MCF 10A (cell line): Measurements from ENCODE around the gene GABRR2. TPM values are rescaled to one million over a fixed set of nuclear protein-coding genes. Genes with fewer than 3 reads are reported as not detected.

Experiments
- BruUV-seq: library from RNA; stranded (reverse); fragments of 400-500 nt; replicated peaks from 2 replicates; lab custom pipeline; 2021; lab: Mats Ljungman, UMichigan
- CTCF ChIA-PET: fragments of 300-600 bp; sonication (Branson Sonifier 250); formaldehyde crosslinking; extraction: SDS; loops from one replicate; lab custom pipeline; 2021; ENCODE audit warnings: antibody characterized with exemption, inconsistent platforms; lab: Yijun Ruan, JAX
- POLR2A ChIA-PET: fragments of 300-600, 350-650 bp; sonication (Branson Sonifier 250); formaldehyde crosslinking; extraction: SDS; loops from one replicate; lab custom pipeline; 2020; ENCODE audit warnings: antibody characterized with exemption, inconsistent platforms; lab: Yijun Ruan, JAX
- DNase-seq: peaks from one replicate; pipeline ENCODE4 v3.0.0-alpha.2; 2018; ENCODE audit not compliant: unreplicated experiment
- H3K27ac Mint-ChIP-seq: one replicate; pipeline ENCODE4 v1.8.0; 2022; ENCODE audit warnings: mild to moderate bottlenecking, low read depth, mixed read lengths; ENCODE audit not compliant: unreplicated experiment
- H3K27me3 Mint-ChIP-seq: one replicate; pipeline ENCODE4 v1.8.0; 2022; ENCODE audit warnings: mixed read lengths; ENCODE audit not compliant: insufficient read depth, unreplicated experiment
- H3K36me3 Mint-ChIP-seq: one replicate; pipeline ENCODE4 v1.8.0; 2022; ENCODE audit warnings: mild to moderate bottlenecking, moderate library complexity, mixed read lengths; ENCODE audit not compliant: insufficient read depth, unreplicated experiment
- H3K4me1 Mint-ChIP-seq: one replicate; pipeline ENCODE4 v1.8.0; 2022; ENCODE audit warnings: mixed read lengths; ENCODE audit not compliant: insufficient read depth, unreplicated experiment
- H3K4me3 Mint-ChIP-seq: one replicate; pipeline ENCODE4 v1.8.0; 2022; ENCODE audit warnings: mild to moderate bottlenecking, moderate library complexity, mixed read lengths; ENCODE audit not compliant: unreplicated experiment
- H3K9me3 Mint-ChIP-seq: one replicate; pipeline ENCODE4 v1.8.0; 2022; ENCODE audit warnings: mixed read lengths; ENCODE audit not compliant: unreplicated experiment
- CTCF ChIP-seq: fragments of 200-600 bp; IDR thresholded peaks from one replicate; pipeline ENCODE4 v1.8.0; 2022; ENCODE audit warnings: antibody characterized with exemption, mild to moderate bottlenecking; ENCODE audit not compliant: unreplicated experiment
- intact Hi-C: fragments of 100-400 bp; cut with micrococcal nuclease; formaldehyde crosslinking; loops from 2 replicates; pipeline ENCODE4 v1.14.1; 2022
- total RNA-seq: library from RNA; stranded (reverse); gene quantifications from 2 replicates; pipeline ENCODE4 v1.2.3, GENCODE V29; 2022

Gene GABRR2
- total RNA-seq, 1 experiment from 2014 or later, result not detected

GRCh38 chr6:89328976-89329375 lies 13.9 kb upstream of the GABRR2 start:
- Mint-ChIP-seq H3K4me1 (no peaks in the 10 kb centered on the region), H3K4me3 (no peak overlapping the region), H3K36me3 (peaks cover 44% of the 10 kb centered on the region), H3K9me3 (no peaks in the 10 kb centered on the region), H3K27ac (no peak overlapping the region), H3K27me3 (no peaks in the 10 kb centered on the region)
- intact Hi-C loops, result no loop called here
- no TSS peak for BruUV-seq
- POLR2A ChIA-PET, result interaction anchor here (0.7 to 1.1 kb wide), 2 partner anchors 9 to 24 kb away, joined by 3 to 4 read pairs; partner anchors contain the start of gene UBE2J1
- TF ChIP-seq CTCF, result no peak
- CTCF ChIA-PET, result interaction anchor here (0.5 kb wide), 1 partner anchor 315 kb away, joined by 3 read pairs; no protein-coding TSS in a partner anchor
- DNase-seq, result no peak

- no peak for TF ChIP-seq CTCF
- Mint-ChIP-seq H3K4me1 (no peaks in the 10 kb centered on the region), H3K27me3 (no peaks in the 10 kb centered on the region), H3K4me3 (no peak overlapping the region), H3K27ac (no peak overlapping the region), H3K36me3 (peaks cover 24% of the 10 kb centered on the region), H3K9me3 (no peaks in the 10 kb centered on the region)
- no peak for DNase-seq
- ChIA-PET CTCF (interaction anchor here (0.6 kb wide), 1 partner anchor 324 kb away, joined by 3 read pairs; no protein-coding TSS in a partner anchor), POLR2A (interaction anchor here (0.6 kb wide), 1 partner anchor 487 kb away, joined by 3 read pairs; no protein-coding TSS in a partner anchor)
- no TSS peak for BruUV-seq
- intact Hi-C loops, result no loop called here
Observed at GRCh38 chr6:89324304-89324703, 9.2 kb upstream of the GABRR2 start.

- Mint-ChIP-seq H3K27ac (no peak overlapping the region), H3K4me3 (no peak overlapping the region), H3K36me3 (peaks cover 16% of the 10 kb centered on the region), H3K4me1 (no peaks in the 10 kb centered on the region), H3K27me3 (no peaks in the 10 kb centered on the region), H3K9me3 (no peaks in the 10 kb centered on the region)
- no peak for TF ChIP-seq CTCF
- POLR2A ChIA-PET, result interaction anchor here (0.7 kb wide), 1 partner anchor 1734 kb away, joined by 3 read pairs; no protein-coding TSS in a partner anchor
- no peak for DNase-seq
- CTCF ChIA-PET, result interaction anchor here (0.6 to 0.7 kb wide), 2 partner anchors 25 to 206 kb away, joined by 3 read pairs; partner anchors contain the start of gene SRSF12
- no TSS peak for BruUV-seq
- intact Hi-C loops, result no loop called here
Observed at GRCh38 chr6:89323511-89323971, 8.4 kb upstream of the GABRR2 start.

GRCh38 chr6:89321131-89321970 lies 6.3 kb upstream of the GABRR2 start:
- Mint-ChIP-seq H3K4me3 (no peak overlapping the region), H3K27ac (no peak overlapping the region), H3K4me1 (no peaks in the 10 kb centered on the region), H3K36me3 (no peaks in the 10 kb centered on the region), H3K9me3 (no peaks in the 10 kb centered on the region), H3K27me3 (no peaks in the 10 kb centered on the region)
- CTCF ChIA-PET, result interaction anchor here (0.6 to 1.0 kb wide), 3 partner anchors 15 to 721 kb away, joined by 3 to 5 read pairs (median 3); no protein-coding TSS in a partner anchor
- TF ChIP-seq CTCF, result no peak
- POLR2A ChIA-PET, result no interaction called here
- no TSS peak for BruUV-seq
- intact Hi-C loops, result no loop called here
- DNase-seq, result no peak
